Gastrocnemius medialis (tissue), 4 donors: ENCODE data around the gene FAM131B.

Experiments
- POLR2A ChIP-seq, 2 donors: fragments of 450-650 bp; IDR thresholded peaks; one replicate each; pipeline ENCODE4 v1.6.1; 2017; ENCODE audit warnings: antibody characterized with exemption in 2 of 2, mild to moderate bottlenecking in 2 of 2, moderate library complexity in 2 of 2
- TF ChIP-seq, protein P1 (sequence below), 5 experiments: fragments of 450-650 bp in 3 of 5; fragments of 200-600 bp in 2 of 5; sonication (generic) in 2 of 5; IDR thresholded peaks in 4 of 5; conservative IDR thresholded peaks in 1 of 5; 1 replicate in 4 of 5; 2 replicates in 1 of 5; pipeline ENCODE4 v1.5.1; 2016 to 2019; ENCODE audit warnings: antibody characterized with exemption in 5 of 5, mild to moderate bottlenecking in 3 of 5, moderate library complexity in 3 of 5

GRCh38 chr7:143390773-143391317 is 28.3 kb upstream of the FAM131B start:
- TF ChIP-seq, protein P1, sequence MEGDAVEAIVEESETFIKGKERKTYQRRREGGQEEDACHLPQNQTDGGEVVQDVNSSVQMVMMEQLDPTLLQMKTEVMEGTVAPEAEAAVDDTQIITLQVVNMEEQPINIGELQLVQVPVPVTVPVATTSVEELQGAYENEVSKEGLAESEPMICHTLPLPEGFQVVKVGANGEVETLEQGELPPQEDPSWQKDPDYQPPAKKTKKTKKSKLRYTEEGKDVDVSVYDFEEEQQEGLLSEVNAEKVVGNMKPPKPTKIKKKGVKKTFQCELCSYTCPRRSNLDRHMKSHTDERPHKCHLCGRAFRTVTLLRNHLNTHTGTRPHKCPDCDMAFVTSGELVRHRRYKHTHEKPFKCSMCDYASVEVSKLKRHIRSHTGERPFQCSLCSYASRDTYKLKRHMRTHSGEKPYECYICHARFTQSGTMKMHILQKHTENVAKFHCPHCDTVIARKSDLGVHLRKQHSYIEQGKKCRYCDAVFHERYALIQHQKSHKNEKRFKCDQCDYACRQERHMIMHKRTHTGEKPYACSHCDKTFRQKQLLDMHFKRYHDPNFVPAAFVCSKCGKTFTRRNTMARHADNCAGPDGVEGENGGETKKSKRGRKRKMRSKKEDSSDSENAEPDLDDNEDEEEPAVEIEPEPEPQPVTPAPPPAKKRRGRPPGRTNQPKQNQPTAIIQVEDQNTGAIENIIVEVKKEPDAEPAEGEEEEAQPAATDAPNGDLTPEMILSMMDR (IDR thresholded peaks at IDR 0.05 in 4 of 5, conservative IDR thresholded peaks at IDR 0.05 in 1 of 5) = no peak
- TF ChIP-seq POLR2A (IDR thresholded peaks at IDR 0.05) = no peak
